Caki2 (cell line): ENCODE data around the gene EFCAB7. TPM values are rescaled to one million over a fixed set of nuclear protein-coding genes. Genes with fewer than 3 reads are reported as not detected.

Experiments used
- DNase-seq: peaks from one replicate; pipeline ENCODE4 v3.0.0-alpha.2; 2015; ENCODE audit warnings: low read depth
- in situ Hi-C: cut with HindIII; loops from 2 replicates; pipeline ENCODE4 v1.10.0; 2016; ENCODE audit warnings: low sequenced_read_pairs, low pct_unique_long_range_greater_than_20kb, mixed read lengths
- total RNA-seq: library from RNA; depleted of rRNA; stranded (reverse); fragments of >200 nt; shearing (Covaris generic); gene quantifications from 2 replicates; pipeline ENCODE4 v1.2.3, GENCODE V29; 2014; ENCODE audit warnings: low replicate concordance; rRNA removed

The EFCAB7 gene, protein sequence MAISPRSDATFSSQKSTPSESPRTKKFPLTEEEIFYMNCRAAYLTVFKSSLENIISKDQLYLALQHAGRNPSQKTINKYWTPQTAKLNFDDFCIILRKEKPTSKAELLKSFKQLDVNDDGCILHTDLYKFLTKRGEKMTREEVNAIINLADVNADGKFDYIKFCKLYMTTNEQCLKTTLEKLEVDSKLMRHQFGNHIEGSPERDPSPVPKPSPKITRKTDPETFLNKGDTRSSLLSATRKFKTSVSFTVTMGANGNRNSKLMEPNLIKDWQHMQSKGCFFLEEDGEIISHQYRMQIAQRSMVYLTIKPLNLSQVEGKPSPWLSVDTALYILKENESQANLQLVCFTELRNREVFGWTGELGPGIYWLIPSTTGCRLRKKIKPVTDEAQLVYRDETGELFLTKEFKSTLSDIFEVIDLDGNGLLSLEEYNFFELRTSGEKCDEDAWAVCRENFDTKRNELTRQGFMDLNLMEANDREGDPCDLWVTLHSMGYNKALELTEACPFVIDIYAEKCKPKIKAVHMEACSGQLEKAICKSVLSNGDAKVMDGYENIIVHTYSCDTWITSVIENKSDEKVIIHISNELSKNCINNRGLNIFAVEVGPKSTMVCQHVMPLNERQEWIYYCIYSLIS
- total RNA-seq = 2.0 and 2.9 TPM in 2 replicates

DNA sequence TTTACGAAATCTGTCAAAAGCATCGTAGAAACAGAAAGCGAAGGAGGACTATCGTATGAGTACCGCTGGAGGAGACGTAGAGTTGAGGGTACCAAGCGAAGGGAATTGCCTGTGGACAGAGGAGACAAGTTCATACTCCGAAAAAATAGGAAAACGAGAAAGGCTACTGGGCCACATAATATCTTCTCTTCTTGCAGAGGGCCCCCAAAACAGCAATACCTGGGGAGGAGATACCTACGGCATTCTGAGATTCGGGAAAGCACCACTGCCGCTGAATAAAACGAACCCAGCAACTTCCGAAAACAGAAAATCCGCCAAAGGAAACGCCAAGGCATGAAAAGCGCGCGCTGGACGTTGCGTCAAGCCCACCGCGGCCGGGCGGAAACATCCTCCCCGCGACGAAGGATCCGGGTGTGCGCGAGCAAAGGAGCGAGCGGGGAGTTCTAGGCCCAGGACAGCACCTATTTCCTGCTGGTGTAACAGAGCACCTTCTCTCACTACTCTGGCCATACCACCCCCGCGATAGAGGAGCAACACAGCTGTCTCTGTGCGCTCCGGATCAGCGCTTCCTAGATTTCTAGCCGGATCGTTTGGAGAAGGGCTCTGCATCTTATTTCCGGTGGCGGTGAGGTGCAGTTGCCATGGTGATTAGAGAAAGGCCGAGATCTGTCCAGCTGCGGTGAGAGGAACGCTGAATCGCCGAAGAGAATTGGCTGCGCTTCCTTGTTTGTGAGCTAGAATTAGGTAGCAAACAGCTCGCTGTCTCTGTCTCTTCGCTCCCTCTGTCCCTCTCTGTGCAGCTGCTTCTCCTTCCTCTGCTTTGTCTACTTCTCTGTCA, at the start of gene EFCAB7, which contains the start of gene ITGB3BP:
TSS of gene EFCAB7 (plus strand) at position 635 of the 838 bp plus-strand sequence. CDS start 2,048 bp downstream, outside the sequence.
TSS of gene ITGB3BP (minus strand) at position 335 of the 838 bp plus-strand sequence. CDS start at position 243, 92 bp downstream.
- DNase-seq = peak; percentile 94
- in situ Hi-C loops = no loop called here

DNA sequence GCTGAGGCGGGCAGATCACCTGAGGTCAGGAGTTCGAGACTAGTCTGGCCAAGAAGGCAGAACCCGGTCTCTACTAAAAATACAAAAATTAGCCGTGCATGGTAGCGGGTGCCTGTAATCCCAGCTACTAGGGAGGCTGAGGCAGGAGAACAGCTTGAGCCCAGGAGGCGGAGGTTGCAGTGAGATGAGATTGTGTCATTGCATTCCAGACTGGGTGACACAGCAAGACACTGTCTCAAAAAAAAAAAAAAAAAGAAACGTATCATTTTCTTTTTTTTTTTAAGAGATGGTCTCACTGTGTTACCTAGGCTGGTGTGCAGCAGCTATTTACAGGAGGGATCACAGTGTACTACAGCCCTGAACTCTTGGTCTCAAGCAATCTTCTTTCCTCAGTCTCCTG, 47.6 kb upstream of the EFCAB7 start:
- in situ Hi-C loops = no loop called here
- no peak for DNase-seq

DNA sequence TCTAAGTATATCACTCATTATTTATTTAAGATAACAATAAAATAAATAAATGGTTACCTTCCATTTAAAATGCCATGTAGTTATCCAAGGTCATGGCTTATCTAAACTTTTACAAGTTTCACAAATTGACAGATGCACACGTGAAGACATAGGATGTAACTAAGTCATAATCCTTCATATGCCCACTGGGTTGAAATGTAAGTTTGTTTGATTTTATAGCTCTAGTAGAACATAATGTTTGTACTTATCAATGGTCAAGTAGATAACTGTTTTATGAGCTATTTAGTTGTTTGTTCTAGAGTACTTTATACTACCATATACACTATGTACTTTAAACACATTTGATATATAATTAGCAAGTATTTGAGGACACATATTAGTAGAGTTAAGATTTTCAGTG, 43.3 kb upstream of the EFCAB7 start:
- in situ Hi-C loops = no loop called here
- DNase-seq = no peak

DNA sequence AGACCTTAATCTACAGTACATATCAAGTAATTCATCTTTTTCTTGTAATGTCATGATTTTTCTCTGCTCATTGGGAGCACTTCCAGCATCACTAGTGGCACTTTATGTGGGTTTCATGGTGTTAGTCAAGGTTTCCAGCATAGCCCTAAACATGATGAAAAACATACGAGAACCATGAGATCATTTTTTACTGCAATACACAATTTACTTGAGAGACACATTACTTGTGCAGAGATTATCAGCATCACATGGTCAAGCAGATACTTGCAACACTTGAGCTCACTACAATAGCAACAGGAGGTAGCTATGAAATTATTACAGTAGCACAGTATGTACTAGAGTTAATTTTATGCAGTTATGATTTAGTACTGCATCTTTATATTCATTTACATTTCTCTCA, 36.7 kb upstream of the EFCAB7 start:
- DNase-seq = no peak
- in situ Hi-C loops = no loop called here

DNA sequence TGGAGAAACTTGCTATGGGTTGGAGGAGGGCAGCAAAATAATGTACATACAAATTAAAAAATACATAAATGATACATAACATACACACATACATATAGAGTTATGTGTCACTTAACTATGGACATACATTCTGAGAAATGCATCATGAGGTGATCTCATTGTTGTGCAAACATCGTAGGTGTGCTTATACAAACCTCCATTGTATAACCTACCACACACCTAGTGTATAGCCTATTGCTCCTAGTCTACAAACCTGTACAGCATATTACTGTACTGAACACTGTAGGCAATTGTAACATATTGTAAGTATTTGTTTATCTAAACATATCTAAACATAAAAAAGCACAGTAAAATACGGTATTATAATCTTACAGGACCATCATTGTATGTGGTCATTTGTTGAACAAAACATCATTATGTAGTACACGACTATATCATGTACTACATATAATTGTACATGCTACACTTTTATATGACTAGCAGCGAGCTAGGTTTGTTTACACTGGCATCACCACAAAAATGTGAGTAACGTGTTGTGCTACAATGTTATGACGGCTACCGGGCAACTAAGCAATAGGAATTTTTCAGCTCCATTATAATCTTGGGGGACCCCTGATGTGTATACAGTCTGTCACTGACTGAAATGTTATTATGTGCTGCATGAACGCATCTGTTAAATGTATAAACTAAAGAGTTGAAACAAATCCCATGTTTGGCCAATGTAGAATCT, 35.8 kb upstream of the EFCAB7 start:
- in situ Hi-C loops = no loop called here

DNA sequence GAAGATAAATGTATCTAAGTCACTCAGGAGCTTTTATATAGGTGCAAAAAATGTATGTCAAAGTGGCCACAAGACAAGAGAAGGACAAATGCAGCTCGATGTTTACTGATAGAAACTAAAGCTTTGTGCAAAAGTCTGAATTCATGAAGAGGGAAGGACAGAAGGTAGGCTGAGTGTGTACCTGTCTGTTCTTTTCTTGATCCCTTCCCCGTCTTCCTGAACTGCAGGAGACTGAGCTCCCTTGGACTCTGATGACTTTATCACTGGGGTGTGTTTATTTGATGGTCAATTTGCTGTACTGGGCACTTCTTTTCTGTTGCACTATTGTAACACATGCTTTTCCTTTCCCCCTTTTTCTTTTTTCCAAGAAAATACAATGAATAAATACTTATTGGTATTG, 25.7 kb upstream of the EFCAB7 start:
- in situ Hi-C loops = no loop called here
- DNase-seq = no peak

More for the DNA sequence above, 35.8 kb upstream of the EFCAB7 start:
- DNase-seq = no peak

DNA sequence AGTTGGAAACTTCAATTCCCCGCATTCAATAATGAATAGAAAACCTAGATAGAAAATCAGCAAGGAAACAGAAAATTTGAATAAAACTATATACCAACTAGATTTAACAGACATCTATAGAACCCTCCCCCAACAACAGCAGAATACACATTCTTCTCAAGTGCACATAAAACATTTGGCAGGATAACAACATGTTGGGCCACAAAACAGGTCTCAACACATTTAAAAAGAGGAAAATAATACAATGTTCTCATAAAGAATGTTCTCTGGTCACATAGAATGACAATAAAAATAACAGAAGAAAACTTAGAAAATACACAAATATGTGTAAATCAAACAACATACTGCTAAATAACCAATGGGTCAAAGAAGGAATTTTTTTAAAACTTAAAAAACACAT, 25.2 kb upstream of the EFCAB7 start:
- DNase-seq = no peak
- in situ Hi-C loops = no loop called here

DNA sequence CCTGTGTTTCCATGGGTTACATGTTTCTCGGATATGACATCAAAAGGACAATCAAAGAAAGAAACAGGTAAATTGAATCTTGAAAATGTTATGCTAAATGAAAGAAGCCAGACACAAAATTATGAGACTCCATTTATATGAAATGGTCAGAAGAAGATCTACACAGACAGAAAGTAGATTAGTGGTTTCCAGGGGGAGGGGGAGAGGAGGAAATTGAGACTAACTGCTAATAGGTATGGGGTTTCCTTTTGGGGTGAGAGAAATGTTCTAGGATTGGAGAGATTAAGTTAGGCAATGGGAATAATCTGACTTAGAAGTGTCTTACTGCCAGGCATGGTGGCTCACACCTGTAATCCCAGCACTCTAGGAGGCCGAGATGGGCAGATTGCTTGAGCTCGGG, 22.1 kb upstream of the EFCAB7 start:
- in situ Hi-C loops = no loop called here
- no peak for DNase-seq

DNA sequence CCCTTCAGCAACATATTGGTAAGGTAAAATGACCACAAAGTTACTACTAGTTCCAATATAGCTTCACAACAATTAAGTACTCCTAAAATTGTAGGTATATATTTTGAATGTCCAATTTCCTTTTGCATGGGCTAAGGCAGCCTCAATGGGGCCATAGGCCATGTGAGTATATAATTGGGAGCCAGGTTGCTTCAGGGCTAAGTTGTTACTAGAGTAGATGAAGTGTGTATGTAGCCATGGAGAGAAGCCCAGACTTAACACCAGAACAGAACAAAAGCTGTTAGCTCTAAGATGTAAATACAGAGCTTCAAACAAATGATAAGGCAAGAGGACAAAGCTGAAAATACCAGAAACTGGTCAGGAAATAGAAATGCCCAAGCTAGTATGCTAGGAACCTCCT, 16.5 kb upstream of the EFCAB7 start:
- no peak for DNase-seq
- in situ Hi-C loops = no loop called here

DNA sequence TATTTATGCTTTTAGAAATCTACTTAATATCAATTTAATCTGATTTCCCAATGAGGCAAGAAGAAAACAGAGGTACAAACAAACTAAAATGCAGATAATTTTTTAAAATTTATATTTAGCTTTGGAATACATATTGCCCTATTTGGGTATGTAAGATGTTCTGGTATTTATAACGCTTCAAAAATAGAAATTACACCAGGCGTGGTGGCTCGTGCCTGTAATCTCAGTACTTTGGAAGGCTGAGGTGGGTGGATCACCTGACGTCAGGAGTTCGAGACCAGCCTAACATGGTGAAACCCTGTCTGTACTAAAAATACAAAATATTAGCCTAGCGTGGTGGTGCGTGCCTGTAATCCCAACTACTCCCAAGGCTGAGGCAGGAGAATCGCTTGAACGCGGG, 13.6 kb upstream of the EFCAB7 start:
- in situ Hi-C loops = no loop called here
- DNase-seq = no peak

DNA sequence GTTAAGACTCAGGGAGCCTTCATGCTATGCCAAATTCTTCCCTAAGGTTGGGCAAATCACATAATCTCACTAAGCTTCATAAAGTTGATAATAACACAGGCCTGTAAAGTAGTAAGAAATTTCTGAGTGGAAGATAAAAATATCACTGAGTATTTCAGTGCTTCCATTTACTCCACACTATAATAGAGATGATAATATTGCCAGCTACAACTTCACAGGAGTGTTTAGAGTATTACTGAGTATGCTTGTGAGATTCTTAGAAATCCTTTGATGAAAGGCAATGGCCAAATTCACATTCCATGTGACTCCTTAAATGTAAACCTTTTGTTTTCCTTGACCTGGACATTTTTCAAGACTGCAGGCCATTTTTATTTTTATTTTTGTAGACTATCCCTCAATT, 10.7 kb upstream of the EFCAB7 start:
- in situ Hi-C loops = no loop called here
- DNase-seq = no peak

DNA sequence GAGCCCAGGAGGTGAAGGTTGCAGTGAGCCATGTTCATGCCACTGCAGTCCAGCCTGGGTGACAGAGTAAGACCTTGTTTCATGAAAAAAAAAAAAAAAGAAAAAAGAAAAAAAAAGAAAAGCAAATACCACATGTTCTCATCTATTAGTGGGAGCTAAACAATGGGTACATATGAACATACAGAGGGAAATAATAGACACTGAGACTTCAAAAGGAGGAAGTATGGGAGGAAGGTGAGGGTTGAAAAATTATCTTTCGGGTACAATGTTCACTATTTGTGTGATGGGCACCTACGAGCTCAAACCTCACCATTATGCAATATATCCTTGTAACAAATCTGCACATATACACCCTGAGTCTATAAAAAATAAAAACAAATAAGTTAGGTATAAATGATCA, 6.7 kb upstream of the EFCAB7 start:
- DNase-seq = no peak
- in situ Hi-C loops = no loop called here

DNA sequence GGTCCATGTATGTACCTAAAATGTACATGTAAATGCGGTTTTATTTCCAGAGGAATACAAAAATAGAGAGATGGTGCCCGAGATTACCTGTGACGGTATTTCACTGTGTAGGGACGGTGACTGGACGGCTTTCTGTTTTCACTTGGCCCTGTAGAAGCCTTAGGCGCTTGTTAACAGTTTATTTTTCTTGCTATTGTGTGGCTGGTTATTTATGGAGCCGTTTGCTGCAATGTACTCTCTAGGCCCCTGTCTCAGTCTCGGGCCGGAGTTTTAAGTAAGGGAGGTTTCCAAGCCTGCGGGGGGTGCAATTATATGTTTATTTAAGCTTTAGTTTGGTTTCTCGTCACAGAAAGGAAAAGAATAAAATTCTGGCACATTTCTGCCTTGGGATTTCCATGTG, 413 bp downstream of the EFCAB7 start:
- in situ Hi-C loops = no loop called here
- DNase-seq = no peak

DNA sequence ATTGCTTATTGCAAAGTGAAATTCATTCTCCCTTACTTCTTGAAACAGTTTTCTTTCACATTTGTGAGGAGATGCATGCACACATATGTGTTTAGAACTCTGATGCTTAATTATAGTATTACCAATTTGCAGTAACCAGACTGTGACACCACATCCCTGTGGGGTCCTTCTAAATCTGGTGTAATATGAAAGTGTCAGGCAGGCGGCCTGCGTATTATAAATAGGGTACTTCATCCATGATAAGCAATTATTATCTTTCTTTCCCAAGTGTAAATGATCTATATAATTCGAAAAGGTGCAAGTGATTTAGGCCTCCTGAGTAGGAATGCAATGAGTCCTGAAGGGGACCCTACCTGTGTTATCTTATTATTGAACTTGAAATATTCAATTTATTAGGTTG, 876 bp downstream of the EFCAB7 start:
- in situ Hi-C loops = no loop called here
- DNase-seq = no peak

DNA sequence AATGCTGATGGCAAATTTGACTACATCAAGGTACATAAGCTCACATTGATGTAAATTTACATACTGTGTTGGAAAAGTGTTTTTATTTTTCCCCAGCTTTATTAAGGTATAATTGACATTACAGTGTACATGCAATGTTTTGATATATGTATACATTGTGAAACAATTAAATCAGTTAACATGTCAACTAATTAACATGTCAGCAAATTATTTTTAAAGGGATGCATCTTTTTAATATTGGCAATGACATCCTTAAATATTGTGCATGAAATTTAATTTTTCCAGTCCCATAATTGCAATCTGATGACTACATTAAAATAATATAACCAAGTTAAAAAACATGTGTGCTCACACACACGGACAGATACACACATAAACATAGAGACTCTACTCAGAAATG, 9.4 kb downstream of the EFCAB7 start:
- no peak for DNase-seq
- in situ Hi-C loops = no loop called here

DNA sequence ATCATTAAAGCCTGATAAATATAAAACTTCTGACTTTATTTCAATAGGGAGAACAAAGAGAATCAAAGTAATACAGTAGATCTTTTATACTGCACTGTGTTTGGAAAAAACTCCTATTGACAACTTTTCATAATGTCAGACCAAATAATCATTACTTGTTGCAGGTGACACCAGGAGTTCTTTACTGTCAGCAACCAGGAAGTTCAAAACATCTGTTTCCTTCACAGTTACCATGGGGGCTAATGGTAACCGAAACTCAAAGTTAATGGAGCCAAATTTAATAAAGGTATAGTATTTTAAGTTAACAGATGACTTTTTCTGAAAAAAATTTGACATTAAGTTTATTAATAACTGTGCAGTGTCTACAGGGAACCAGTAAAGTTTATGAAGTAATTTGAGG, 10.6 kb downstream of the EFCAB7 start:
- DNase-seq = no peak
- in situ Hi-C loops = no loop called here

DNA sequence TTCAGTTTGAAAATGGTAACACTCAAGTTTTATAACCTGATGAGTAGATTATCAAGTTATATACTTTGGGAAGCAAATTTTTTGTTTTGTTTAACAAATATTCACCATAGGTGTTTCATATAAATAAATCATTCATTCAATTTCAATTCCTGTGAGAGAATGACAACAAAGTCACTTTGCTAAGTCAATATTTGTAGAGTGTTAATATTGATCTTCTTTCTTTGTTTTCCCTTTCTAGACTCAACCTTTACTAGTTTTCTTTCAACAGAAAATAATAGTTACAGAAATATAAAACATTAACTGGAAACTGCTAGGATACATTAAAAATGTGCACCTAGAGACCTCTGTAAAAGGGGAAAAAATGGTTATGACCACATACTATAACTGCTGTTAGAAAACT, 11.1 kb downstream of the EFCAB7 start:
- no peak for DNase-seq
- in situ Hi-C loops = no loop called here

DNA sequence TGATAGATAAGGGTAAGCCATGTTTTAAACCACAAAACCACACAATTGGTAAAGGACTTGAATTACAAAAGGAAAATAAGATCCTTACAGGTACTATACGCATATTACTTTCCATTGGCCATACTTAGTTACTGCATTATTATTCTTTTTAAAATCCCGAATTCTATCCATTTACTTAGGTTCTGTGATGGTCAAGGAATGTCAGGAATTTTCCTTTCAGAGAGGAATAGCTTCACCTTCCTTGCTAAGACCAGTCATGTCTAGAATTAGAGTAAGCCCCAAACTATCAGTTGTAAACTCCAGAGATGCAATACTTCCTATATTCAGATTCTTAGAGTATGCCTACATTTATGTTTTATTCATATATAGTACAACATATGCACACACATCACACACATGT, 13.7 kb downstream of the EFCAB7 start:
- in situ Hi-C loops = no loop called here
- DNase-seq = no peak
